ENCODE data around the gene KLHL10.

The KLHL10 gene

DNA sequence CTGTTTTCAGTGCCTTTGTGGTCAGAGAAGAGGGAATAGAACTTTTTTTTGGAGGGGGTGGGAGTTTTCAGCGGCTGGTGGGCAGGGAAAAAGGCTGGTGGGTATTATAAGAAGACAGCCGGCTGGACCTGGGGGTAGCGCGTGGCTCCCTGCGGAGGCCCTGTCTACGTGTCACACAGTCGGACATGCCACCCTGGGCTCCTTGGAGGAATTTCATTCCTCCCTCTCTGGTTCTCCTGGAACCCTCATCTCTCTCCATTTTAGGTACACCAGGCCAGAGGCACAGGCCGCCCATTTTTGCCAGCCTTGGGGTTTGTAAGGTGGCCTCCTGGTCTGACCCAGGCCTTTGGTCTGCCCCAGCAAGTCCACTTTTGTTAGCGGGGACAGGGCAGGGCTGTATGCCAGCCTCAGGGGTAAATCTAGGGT, 23.9 kb upstream of the KLHL10 start:
- Histone ChIP-seq H3K27me3 (ENCODE audit: control insufficient read depth, low read length) (peaks cover 11% of the 10 kb centered on the region), H3K4me3 (ENCODE audit: low read length) (no peak overlapping the region), H4K20me1 (ENCODE audit: control insufficient read depth, insufficient read depth, low read depth, low read length) (no peaks in the 10 kb centered on the region), H3K9me3 (ENCODE audit: control insufficient read depth, insufficient read depth, low read length) (no peaks in the 10 kb centered on the region), H3K4me2 (ENCODE audit: low read length) (no peak overlapping the region), H3K36me3 (ENCODE audit: control insufficient read depth, low read length) (no peaks in the 10 kb centered on the region), H3K9me2 (replicated peaks; ENCODE audit: control insufficient read depth, low read length) (no peaks in the 10 kb centered on the region), H3K79me2 (ENCODE audit: control insufficient read depth, low read length) (no peaks in the 10 kb centered on the region), H3F3A (ENCODE audit: control insufficient read depth, insufficient read depth) (no peaks in the 10 kb centered on the region), H3K27ac (ENCODE audit: low read depth, low read length) (no peak overlapping the region), H3K4me1 (ENCODE audit: control insufficient read depth, low read length) (peaks cover 23% of the 10 kb centered on the region)
- TF ChIP-seq, protein P1, sequence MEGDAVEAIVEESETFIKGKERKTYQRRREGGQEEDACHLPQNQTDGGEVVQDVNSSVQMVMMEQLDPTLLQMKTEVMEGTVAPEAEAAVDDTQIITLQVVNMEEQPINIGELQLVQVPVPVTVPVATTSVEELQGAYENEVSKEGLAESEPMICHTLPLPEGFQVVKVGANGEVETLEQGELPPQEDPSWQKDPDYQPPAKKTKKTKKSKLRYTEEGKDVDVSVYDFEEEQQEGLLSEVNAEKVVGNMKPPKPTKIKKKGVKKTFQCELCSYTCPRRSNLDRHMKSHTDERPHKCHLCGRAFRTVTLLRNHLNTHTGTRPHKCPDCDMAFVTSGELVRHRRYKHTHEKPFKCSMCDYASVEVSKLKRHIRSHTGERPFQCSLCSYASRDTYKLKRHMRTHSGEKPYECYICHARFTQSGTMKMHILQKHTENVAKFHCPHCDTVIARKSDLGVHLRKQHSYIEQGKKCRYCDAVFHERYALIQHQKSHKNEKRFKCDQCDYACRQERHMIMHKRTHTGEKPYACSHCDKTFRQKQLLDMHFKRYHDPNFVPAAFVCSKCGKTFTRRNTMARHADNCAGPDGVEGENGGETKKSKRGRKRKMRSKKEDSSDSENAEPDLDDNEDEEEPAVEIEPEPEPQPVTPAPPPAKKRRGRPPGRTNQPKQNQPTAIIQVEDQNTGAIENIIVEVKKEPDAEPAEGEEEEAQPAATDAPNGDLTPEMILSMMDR (IDR thresholded peaks at IDR 0.05; ENCODE audit: low read depth, low read length, poor library complexity, severe bottlenecking) = no peak
- TF ChIP-seq EZH2phosphoT487 (IDR thresholded peaks at IDR 0.05; ENCODE audit: borderline replicate concordance, low read length) = no peak

- H3K9me2 ChIP-seq (replicated peaks; ENCODE audit: control insufficient read depth, low read length) = no peaks in the 10 kb centered on the region
- H4K20me1 ChIP-seq (ENCODE audit: control insufficient read depth, insufficient read depth, low read depth, low read length) = no peaks in the 10 kb centered on the region
- no peak overlapping the region for H3K27ac ChIP-seq (ENCODE audit: low read depth, low read length)
- no peak overlapping the region for H3K4me2 ChIP-seq (ENCODE audit: low read length)
- no peaks in the 10 kb centered on the region for H3F3A ChIP-seq (ENCODE audit: control insufficient read depth, insufficient read depth)
- no peak overlapping the region for H3K4me3 ChIP-seq (ENCODE audit: low read length)
- H3K36me3 ChIP-seq (ENCODE audit: control insufficient read depth, low read length) = no peaks in the 10 kb centered on the region
- H3K79me2 ChIP-seq (ENCODE audit: control insufficient read depth, low read length) = no peaks in the 10 kb centered on the region
- no peaks in the 10 kb centered on the region for H3K9me3 ChIP-seq (ENCODE audit: control insufficient read depth, insufficient read depth, low read length)
- peaks cover 11% of the 10 kb centered on the region for H3K27me3 ChIP-seq (ENCODE audit: control insufficient read depth, low read length)
- TF ChIP-seq, protein P1 (IDR thresholded peaks at IDR 0.05; ENCODE audit: low read depth, low read length, poor library complexity, severe bottlenecking) = no peak
- TF ChIP-seq EZH2phosphoT487 (IDR thresholded peaks at IDR 0.05; ENCODE audit: borderline replicate concordance, low read length) = no peak
- peaks cover 28% of the 10 kb centered on the region for H3K4me1 ChIP-seq (ENCODE audit: control insufficient read depth, low read length)
Observed at GRCh38 chr17:41814195-41814594, 23.4 kb upstream of the KLHL10 start.

DNA sequence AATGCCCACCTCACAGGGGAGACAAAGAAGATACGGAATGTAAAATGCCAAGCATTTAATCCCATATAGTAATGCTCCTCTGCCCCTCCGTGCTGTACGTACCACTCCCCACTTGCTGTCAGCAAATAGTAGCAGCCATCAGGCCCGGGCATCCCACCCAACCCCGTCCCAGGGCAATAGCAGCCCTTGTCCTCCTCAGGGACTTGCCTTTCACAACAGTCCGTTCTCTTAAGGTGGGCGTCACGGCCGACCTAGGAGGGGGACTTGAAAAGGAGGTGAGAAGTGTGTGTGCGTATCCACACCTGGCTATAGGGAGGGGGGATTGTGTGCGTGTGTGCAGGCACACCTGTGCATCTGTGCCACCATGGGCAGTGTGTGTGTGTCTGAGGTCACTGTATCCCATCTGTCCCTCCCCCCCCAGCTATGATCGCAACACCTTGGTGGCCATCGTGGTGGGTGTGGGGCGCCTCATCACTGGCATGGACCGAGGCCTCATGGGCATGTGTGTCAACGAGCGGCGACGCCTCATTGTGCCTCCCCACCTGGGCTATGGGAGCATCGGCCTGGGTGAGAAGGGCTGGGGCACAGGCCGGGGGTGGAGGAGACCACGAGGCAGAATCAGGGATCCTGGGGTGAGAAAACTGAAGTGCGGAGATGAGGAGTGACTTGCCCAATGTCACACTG, 20.8 kb upstream of the KLHL10 start:
- TF ChIP-seq, protein P1 (IDR thresholded peaks at IDR 0.05; ENCODE audit: low read depth, low read length, poor library complexity, severe bottlenecking) = no peak
- TF ChIP-seq EZH2phosphoT487 (IDR thresholded peaks at IDR 0.05; ENCODE audit: borderline replicate concordance, low read length) = no peak
- Histone ChIP-seq H3K4me3 (ENCODE audit: low read length) (no peak overlapping the region), H3K9me3 (ENCODE audit: control insufficient read depth, insufficient read depth, low read length) (no peaks in the 10 kb centered on the region), H3F3A (ENCODE audit: control insufficient read depth, insufficient read depth) (no peaks in the 10 kb centered on the region), H3K9me2 (replicated peaks; ENCODE audit: control insufficient read depth, low read length) (no peaks in the 10 kb centered on the region), H3K27me3 (ENCODE audit: control insufficient read depth, low read length) (peaks cover 5% of the 10 kb centered on the region), H4K20me1 (ENCODE audit: control insufficient read depth, insufficient read depth, low read depth, low read length) (no peaks in the 10 kb centered on the region), H3K36me3 (ENCODE audit: control insufficient read depth, low read length) (no peaks in the 10 kb centered on the region), H3K4me1 (ENCODE audit: control insufficient read depth, low read length) (peaks cover 24% of the 10 kb centered on the region), H3K4me2 (ENCODE audit: low read length) (no peak overlapping the region), H3K27ac (ENCODE audit: low read depth, low read length) (no peak overlapping the region), H3K79me2 (ENCODE audit: control insufficient read depth, low read length) (no peaks in the 10 kb centered on the region)

Measured in DOHH2 (cell line).